GM12878 (cell line): ENCODE data around the gene ARL6IP5. TPM values are rescaled to one million over a fixed set of nuclear protein-coding genes. Genes with fewer than 3 reads are reported as not detected.

Source experiments
- CEBPZ ChIP-seq: fragments of 150-350 bp; IDR thresholded peaks from 2 replicates; pipeline ENCODE4 v1.6.1; 2016; ENCODE audit warnings: low read depth, low read length
- CHD1 ChIP-seq: IDR thresholded peaks from 2 replicates; pipeline ENCODE4 v1.6.1; 2012; ENCODE audit warnings: low read depth, low read length, improper control_type of control experiment
- CTCF ChIP-seq, 3 experiments: IDR thresholded peaks in 2 of 3; conservative IDR thresholded peaks in 1 of 3; 2 replicates each; pipeline ENCODE4 v1.5.1; 2011; ENCODE audit warnings: low read depth in 3 of 3, low read length in 3 of 3, mild to moderate bottlenecking in 3 of 3, control low read depth in 2 of 3, moderate library complexity in 2 of 3, inconsistent platforms in 1 of 3, mixed read lengths in 1 of 3; ENCODE audit not compliant: control insufficient read depth in 2 of 3, insufficient read depth in 1 of 3; ENCODE audit errors: extremely low read depth in 1 of 3
- CUX1 ChIP-seq: IDR thresholded peaks from 2 replicates; pipeline ENCODE4 v1.6.1; 2012; ENCODE audit warnings: improper control_type of control experiment, low read depth, low read length; ENCODE audit not compliant: insufficient replicate concordance
- DPF2 ChIP-seq: fragments of 450-650 bp; IDR thresholded peaks from 2 replicates; pipeline ENCODE4 v1.6.1; 2017; ENCODE audit warnings: mild to moderate bottlenecking
- FOXM1 ChIP-seq: IDR thresholded peaks from 2 replicates; pipeline ENCODE4 v1.6.1; 2012; ENCODE audit warnings: low read depth, mild to moderate bottlenecking, inconsistent platforms, low read length, moderate library complexity
- IRF3 ChIP-seq: fragments of 450-650 bp; IDR thresholded peaks from 2 replicates; pipeline ENCODE4 v1.6.1; 2014; ENCODE audit warnings: mild to moderate bottlenecking
- MAX ChIP-seq: IDR thresholded peaks from 2 replicates; pipeline ENCODE4 v1.6.1; 2012; ENCODE audit warnings: low read depth, low read length, improper control_type of control experiment
- MTA2 ChIP-seq: fragments of 450-650 bp; IDR thresholded peaks from 2 replicates; pipeline ENCODE4 v1.6.1; 2016; ENCODE audit warnings: low read depth, mild to moderate bottlenecking, moderate library complexity
- NFXL1 ChIP-seq: fragments of 450-650 bp; IDR thresholded peaks from 2 replicates; pipeline ENCODE4 v1.6.1; 2017; ENCODE audit warnings: antibody characterized with exemption, mild to moderate bottlenecking, borderline replicate concordance
- NRF1 ChIP-seq: conservative IDR thresholded peaks from 2 replicates; pipeline ENCODE4 v1.6.1; 2011; ENCODE audit warnings: mild to moderate bottlenecking, low read depth, low read length, improper control_type of control experiment
- PAX8 ChIP-seq: fragments of 450-650 bp; IDR thresholded peaks from 2 replicates; pipeline ENCODE4 v1.6.1; 2017; ENCODE audit warnings: mild to moderate bottlenecking, moderate library complexity
- RELB ChIP-seq: fragments of 450-650 bp; IDR thresholded peaks from 2 replicates; pipeline ENCODE4 v1.6.1; 2017; ENCODE audit warnings: low read depth, mild to moderate bottlenecking, moderate library complexity
- RFX5 ChIP-seq: IDR thresholded peaks from 2 replicates; pipeline ENCODE4 v1.6.1; 2011; ENCODE audit warnings: low read depth, low read length, improper control_type of control experiment
- SIN3A ChIP-seq: IDR thresholded peaks from 2 replicates; pipeline ENCODE4 v1.6.1; 2012; ENCODE audit warnings: low read depth, low read length, improper control_type of control experiment
- SMAD1 ChIP-seq: fragments of 450-650 bp; IDR thresholded peaks from 2 replicates; pipeline ENCODE4 v1.6.1; 2018; ENCODE audit warnings: mild to moderate bottlenecking, low read depth; ENCODE audit not compliant: partially characterized antibody
- STAT3 ChIP-seq: IDR thresholded peaks from 2 replicates; pipeline ENCODE4 v1.6.1; 2011; ENCODE audit warnings: low read depth, low read length, improper control_type of control experiment
- polyA plus RNA-seq, 11 experiments: library from polyadenylated mRNA; depleted of rRNA in 4 of 11; unstranded in 6 of 11; stranded (reverse) in 5 of 11; fragments of >200 nt; fragmentation: Nextera tagmentation in 4 of 11; fragmentation: Illumina TruSeq in 1 of 11; extraction: Ambion mirVana in 4 of 11; extraction: Trizol in 1 of 11; gene quantifications; 1 replicate in 1 of 11; 2 replicates in 10 of 11; pipeline versions ENCODE4 v1.2.1 to v1.2.3, GENCODE V29; 2011 to 2016; ENCODE audit warnings: inconsistent platforms in 2 of 11, missing spikeins in 2 of 11, low read depth in 1 of 11
- total RNA-seq, 4 experiments: library from RNA; depleted of rRNA in 3 of 4; stranded (reverse); fragments of >200 nt in 3 of 4; fragmentation: Illumina TruSeq in 1 of 4; extraction: Trizol in 1 of 4; gene quantifications; 2 replicates each; pipeline versions ENCODE4 v1.2.1 to v1.2.3, GENCODE V29; 2013 to 2021

The ARL6IP5 gene
- total and polyA plus RNA-seq, 10 of the 15 experiments (the other 5 are each of a cell fraction or from before 2014, with no cell fraction given): 78.2 to 310 (median 148) TPM

- peak; percentile 85 for TF ChIP-seq RELB
- TF ChIP-seq STAT3: peak; percentile 90; the same call in 1 of the 2 replicates
- no peak for TF ChIP-seq NRF1
- no peak for TF ChIP-seq CEBPZ
- TF ChIP-seq IRF3: no peak
- TF ChIP-seq PAX8: no peak
- 0 out of 2 replicates have a peak, but pooled peaks have one; percentile 48 for TF ChIP-seq CHD1
- TF ChIP-seq CUX1: peak; percentile 95
- no peak for TF ChIP-seq CTCF (IDR thresholded peaks at IDR 0.05 in 2 of 3, conservative IDR thresholded peaks at IDR 0.05 in 1 of 3; ENCODE audit: control insufficient read depth in 2 of 3, extremely low read depth in 1 of 3, insufficient read depth in 1 of 3, low read depth in 3 of 3, low read length in 3 of 3)
- TF ChIP-seq RFX5: no peak
- no peak for TF ChIP-seq SIN3A
- TF ChIP-seq SMAD1: peak; percentile 37
- TF ChIP-seq MTA2: peak; percentile 82
- TF ChIP-seq FOXM1: peak; percentile 89; the same call in 1 of the 2 replicates
- peak; percentile 52 for TF ChIP-seq DPF2
- TF ChIP-seq MAX: peak; percentile 26; the same call in 1 of the 2 replicates
- TF ChIP-seq NFXL1: no peak
These were observed 1.9 kb upstream of the ARL6IP5 start (continued) for GRCh38 chr3:69082805-69083204.
